GM21526 (cell line): ENCODE data around the gene SYT15B.
"Not testable (repeated sequence)": the region's sequence is repeated elsewhere in the genome, so short reads cannot be mapped to it uniquely, and the experiment has no call there.

ENCODE experiments used
- ATAC-seq: cut with Tn5 transposase; IDR thresholded peaks from one replicate; pipeline ENCODE4 v1.9.1; 2021; ENCODE audit warnings: moderate library complexity; ENCODE audit not compliant: unreplicated experiment, low FRiP score

SYT15B gene

DNA sequence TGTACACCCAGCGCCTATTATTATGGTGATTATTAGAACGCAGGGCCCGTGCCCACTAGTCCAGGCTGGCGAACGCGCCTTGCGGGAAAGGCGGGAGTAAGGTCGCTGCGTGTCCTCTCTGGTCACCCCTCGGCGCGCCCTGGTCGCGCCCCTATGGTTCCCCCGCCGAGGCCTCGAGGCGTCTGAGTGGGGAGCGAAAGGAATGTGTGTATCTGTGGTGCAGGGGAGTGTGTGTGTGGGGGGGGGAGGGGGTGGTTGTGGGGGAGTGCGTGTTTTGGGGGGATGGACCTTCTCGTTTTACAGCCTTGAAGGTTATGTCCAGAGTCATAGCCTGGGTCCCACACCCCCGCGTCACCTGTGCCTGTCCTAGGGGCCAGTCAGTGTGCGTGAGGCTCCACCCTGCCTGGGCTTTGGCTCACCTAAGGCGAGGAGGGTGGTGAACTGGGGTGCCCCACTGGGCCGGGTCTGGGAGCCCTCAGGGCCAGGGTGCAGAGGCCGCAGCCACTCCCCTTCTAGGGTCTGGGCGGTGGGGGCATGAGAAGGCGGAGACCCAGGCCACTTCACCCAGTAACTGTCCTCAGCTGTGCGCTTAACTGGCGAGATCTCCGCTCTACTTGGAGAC, at the start of gene SYT15B:
Gene SYT15B, minus strand, starts transcription at position 39 of the 622 bp plus-strand sequence. CDS start 952 bp downstream, outside the sequence.
- not testable (repeated sequence) for ATAC-seq

DNA sequence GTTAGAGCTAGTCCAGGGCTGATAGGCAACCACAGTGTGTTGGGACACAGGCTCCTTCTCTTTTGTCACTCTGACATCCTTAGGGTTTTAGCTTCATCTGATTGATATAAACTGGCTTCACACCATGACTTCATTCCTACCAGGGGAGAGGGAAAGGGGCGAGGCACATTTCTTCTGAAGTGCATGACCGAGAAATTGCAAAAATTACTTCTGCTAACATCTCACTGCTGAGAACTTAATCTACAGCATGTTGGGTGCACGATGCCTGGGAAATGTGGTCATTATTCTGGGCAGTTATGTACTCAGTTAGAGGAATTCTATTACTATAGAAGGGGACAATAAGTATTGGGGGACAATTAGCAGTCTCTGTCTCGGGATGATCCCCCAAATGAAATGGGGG, 16.2 kb upstream of the SYT15B start:
- ATAC-seq = not testable (repeated sequence)

DNA sequence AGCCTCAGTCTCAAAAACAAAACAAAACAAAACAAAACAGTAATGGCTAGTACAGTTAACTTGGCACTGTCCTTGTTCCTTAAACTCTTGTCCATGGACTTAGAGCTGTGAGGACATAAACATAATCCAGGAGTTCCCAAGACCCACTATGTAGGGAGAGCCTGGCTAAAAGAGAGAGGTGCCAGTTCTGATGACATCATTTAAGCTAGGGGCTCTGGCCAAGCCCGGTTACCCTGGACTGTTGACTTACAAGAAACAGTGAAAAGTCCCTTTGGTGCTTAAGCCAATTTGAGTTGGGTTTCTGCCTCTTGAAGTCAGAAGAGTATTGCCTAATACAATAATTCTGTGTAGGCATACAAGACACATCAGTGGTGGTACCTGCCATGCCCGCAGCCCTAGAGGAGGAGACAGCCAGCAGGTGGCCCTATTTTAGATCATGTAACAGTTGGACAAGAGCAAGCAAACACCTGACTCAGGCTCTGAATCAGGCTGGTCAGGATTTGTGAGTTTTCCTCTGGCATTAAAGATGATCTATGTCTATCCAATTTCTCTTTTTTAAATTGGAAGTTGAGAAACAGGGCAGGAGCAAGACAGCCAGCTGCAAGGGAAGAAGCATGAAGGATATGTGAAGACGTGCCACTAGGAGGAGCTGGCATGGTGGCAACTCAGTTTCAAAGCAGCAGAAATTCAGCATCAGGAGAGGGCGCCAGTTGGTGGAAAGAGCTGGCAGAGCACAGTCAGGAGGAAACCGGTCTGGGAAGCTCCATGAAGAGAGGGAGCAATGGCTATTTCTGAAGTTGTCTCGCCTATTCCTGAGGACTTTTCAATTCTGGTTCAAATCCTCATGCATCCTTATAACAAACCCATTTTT, 12.2 kb upstream of the SYT15B start:
- ATAC-seq = not testable (repeated sequence)

DNA sequence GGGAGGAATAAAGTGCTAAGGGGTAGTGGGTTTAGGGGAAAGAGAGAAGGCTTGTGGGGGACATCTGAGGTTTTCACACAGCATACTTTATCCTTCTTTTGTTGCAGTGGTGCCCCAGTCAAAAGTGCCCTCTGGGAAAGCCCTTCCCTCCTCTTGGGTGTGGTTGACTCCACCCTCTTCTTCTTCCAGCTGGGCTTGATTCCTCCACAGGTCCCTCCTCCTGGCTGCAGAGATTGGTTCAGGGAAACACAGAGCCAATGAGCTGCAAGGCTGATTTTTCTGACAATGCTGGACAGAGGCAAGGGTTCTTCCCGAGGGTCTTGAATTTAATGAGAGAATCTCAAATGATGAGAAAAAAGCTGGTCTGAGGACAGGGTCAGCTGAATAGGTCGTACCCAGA, 7.4 kb upstream of the SYT15B start:
- ATAC-seq = not testable (repeated sequence)

DNA sequence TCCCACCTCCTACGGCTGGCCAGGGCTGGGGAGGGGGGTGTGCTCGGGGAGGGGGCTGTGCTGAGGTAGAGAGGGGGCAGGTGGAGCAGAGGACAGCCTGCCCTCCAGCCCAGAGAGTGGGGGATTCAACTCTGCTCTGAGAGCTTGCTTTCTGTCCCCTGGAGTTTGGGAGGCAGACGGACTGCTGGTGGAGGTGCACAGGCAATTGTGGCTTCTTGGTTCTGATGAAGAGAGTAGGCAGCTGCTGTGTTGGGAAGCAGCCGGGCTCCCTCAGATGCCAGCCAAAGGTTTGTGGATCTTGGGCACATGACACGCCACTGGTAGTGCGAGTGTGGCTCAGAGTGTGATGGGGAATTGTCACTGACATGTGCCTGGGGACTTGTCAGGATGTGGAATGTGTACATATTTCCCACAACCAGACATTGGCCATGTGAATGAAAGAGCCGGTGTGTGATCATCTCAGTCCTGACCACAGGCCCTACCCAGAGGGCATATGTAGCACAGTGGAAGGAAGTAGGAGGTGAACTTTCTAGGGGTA, 5.3 kb upstream of the SYT15B start:
- not testable (repeated sequence) for ATAC-seq

DNA sequence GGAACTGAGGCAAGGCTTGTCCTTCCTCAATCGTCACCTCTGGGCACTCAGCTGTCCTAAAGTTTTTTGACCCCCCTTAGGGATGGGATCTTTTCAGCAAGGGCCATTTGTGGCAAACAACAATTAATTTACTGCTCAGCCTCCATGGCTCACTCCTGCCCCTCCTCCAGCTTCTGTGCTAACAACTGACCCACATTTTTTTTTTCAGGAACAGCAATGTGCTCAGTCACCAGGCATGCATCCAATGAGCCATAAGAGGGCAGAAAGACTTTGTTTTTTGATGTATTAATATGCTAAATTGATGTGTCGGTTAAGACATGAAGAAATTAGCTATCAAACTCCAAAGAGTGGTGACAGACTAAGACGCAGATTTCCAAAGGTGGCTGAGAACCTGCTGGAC, 4.7 kb upstream of the SYT15B start:
- ATAC-seq = not testable (repeated sequence)

DNA sequence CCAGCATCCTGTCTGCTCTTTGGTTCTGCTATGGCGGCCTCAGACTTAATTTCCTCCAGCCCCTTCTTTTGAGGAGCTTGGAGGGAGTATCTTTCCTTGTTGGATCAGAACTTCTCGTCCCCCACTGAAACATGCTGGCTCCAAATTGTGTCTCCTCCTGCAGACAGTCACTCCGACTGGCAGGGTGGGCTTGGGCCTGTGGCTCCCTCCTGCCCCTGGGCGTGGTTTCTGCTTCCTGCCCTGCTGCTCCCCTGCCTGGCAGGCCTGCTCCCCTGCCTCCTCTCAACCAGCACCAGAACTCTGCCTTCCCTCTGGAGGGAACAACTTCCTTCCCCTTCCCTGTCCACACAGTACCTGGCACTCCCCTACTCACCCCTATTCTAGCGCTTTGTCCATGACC, 3.8 kb upstream of the SYT15B start:
- ATAC-seq = not testable (repeated sequence)

DNA sequence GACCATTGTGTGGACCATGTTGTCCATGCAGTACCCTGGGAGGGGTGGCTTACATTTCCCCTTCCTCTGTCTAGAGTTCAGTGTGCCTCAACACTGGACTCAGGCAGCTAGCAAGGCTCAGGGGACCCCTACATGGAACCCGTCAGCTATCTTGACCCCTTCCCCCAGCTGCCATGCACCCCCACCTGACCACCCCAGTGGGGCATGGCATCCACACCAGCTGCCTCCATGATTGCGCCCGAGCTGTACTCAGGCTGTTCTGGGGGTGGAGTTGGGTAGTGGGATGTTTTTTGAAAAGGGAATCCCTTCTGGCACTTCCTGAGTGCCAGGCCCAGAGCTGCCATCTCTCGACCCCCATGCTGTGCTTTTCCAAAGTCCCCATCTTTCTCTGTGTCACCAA, 1.8 kb upstream of the SYT15B start:
- not testable (repeated sequence) for ATAC-seq

DNA sequence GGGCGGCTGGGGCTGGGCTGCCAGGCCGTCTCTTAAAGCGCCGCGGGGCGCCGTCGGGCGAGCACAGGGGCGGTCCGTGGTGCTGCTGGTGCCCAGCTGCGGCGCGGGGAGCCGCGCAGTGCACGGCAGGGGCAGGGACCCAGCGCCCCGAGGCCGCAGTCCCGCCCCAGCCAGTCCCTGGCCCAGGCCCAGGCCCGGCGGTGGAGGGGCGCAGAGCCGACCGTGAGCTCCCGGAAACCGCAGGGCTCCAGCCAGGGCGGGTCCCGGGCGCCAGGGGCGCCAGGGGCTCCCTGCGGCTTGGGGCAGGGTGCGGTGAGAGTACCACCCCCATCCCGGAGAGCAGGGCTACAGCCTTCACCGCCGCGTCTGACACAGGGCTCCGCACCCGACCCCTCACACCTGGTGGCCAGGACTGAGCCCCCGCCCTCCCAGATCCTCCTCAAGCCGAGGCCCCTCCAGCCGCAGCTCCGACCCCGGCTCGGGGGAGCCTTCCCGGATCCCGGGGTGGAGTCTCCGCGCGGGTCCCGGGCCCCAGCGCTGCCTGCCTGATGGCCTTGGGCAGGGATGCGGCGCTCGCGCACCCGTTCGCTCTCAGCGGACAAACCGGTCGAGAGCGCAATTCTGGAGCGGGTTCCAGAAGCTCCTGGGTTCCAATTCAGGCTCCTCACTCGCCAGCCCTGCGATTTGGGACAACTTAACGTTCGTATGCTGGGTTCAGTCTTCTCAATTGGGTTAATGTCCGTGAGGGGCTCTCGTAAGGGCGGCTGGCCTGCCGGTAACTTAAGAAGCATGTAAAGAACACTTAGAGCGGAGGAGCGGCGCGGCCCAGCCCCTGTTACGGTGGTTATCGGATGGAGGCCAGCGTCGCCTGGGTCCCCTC, 478 bp downstream of the SYT15B start:
- ATAC-seq = not testable (repeated sequence)

DNA sequence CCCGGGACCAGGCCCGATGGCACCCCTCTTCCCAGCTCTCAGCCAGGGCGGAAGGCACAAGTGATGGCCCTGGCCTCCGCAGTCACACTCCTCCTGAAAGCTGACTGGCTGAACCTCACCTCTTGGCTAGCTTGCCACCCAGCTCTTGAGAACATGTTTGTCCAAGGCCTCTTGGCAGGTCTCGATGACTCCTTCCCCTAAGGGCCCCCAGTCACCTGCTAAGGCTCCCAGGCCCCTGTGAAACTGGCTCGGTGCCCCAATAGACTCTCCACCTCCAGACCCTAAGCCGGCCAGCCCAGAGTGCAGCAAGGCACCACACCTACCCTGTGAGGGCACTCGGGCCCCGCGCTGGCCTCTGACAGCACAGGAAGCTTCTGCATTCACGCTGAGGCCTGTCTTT, 4.5 kb downstream of the SYT15B start:
- not testable (repeated sequence) for ATAC-seq

DNA sequence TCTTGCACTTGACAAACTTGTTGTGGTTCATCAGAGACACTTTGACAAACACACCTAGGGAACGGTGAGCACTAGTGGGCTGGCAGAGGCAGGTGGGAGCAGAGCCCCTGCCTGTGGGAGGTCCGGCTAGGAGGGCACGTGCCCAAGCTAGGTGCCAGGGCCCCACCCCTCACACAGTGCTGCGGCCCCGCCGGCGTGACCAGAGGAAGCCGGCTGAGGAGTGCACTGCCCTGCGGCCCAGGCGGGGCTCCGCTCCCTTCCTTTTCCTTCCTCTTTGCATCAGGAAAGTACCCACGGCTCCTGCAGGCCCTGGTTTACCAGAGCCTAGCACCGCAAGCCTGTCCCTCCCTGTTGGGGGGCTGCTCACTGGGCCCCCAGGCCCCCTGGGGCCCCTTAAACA, 7.2 kb downstream of the SYT15B start:
- ATAC-seq = not testable (repeated sequence)

DNA sequence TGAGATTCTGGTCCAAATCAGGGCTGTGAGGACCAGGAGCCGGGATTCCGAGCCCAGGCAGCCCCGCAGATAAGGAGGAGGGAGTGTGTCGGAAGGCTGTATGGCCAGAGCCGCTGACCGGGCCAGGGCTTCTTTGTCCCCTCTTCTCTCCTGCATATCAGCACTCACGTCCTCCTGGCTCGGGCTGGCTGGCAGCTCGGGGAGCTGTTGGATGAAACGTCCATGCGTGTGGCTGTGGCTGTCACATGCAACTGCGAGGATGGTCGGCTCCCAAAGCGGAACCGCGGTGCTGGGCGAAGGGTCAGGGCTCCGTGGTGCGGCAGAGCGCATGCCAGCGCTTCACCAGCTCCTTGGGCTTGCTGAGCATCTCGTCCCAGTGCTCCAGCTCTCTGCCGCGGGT, 9.5 kb downstream of the SYT15B start:
- not testable (repeated sequence) for ATAC-seq

DNA sequence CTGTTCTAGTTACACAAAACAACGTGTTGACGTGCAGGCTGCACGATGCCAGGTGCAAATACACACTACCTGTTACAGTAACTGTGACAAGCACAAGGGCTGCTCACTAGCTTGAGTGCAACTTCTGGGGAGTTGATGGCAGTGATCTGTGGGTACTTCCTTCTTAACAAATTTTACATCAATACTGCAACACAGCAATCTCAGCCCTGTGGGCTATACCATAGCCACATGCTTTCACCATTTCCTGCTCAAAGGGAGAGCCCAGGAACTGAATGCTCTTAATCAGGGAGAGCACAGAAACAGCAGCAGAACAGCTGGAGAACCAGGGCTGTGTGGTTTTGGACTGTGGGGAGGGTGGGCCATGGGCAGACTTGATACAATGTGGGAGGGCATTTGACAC, 10.2 kb downstream of the SYT15B start:
- not testable (repeated sequence) for ATAC-seq

DNA sequence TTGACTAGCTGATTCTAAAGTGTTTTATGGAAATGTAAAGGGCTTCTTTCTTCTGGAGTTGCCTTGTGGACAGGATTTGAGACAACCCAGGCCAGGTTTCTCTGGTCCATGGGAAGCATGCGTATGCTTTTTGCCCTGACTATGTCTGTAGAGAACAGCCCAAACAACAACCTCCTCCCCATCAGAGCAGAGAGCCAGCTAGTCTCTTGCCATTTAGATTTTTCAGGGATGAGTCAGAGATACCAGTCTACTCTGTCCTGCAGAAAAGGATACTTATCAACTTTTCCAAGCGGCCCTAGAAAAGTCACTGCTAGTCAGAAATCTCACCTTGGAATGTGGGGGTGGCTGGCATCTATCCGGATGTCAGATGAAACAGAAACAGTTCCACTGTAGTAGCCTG, 11.6 kb downstream of the SYT15B start:
- not testable (repeated sequence) for ATAC-seq

DNA sequence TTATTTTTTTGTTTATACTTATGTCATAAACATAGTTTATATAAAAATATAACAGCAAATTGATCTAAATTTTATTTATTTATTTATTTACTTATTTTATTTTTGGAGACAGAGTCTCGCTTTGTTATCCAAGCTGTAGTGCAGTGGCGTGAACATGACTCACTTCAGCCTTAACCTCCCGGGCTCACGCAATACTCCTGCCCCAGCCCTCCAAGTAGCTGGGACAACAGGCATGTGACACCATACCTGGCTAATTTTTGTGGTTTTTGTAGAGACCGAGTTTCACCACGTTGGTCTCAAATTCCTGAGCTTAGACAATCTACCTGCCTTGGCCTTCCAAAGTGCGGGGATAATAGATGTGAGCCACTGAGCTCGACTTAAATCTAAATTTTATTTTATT, 13.0 kb downstream of the SYT15B start:
- ATAC-seq = not testable (repeated sequence)

DNA sequence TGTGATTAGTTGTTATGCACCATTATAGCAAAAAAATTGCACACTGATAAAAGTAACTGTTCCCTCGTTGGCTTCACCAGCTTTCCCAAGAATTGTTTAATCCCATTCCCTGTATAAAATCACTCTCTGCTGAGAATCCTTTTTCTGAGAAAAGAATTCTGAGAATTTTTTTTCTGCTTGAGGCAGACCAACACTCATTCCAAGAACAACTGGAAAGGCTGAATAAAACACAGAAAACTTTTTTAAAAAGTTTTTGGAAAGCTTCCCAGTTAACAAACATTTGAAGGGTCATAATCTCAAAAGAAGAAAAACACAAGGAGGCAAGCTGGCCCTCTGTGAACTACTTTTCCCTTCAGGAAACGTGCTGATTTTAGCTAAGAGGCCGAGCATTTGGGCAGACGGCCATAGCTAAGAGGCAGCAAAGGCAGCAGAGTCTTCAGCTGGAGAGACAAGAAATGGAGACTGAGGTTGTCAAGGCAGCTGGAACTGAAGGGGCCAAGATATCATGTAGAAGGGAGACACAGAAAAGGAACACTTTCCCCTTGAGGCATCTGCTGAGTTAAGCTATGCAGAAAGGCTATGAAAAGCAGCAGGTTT, 16.5 kb downstream of the SYT15B start:
- not testable (repeated sequence) for ATAC-seq

DNA sequence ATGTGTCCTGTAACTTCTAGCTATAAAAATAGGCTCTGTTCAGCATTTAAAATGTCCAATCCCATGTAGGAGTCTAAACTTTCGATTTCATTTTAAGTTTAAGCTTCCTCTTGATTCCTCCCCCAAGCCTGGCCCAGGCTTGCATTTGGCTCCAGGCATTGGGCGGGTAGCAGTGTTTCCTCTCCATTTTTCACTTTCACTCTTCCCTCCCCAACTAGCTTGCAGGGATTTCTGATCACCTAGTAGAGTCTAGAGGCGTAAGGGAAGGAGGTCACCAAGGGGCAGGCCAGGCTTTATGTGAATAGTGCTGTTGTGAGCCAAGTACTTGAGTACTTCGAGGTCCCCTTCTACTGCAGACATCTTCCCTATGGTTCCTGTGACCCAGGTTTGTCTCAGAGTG, 18.5 kb downstream of the SYT15B start:
- not testable (repeated sequence) for ATAC-seq

DNA sequence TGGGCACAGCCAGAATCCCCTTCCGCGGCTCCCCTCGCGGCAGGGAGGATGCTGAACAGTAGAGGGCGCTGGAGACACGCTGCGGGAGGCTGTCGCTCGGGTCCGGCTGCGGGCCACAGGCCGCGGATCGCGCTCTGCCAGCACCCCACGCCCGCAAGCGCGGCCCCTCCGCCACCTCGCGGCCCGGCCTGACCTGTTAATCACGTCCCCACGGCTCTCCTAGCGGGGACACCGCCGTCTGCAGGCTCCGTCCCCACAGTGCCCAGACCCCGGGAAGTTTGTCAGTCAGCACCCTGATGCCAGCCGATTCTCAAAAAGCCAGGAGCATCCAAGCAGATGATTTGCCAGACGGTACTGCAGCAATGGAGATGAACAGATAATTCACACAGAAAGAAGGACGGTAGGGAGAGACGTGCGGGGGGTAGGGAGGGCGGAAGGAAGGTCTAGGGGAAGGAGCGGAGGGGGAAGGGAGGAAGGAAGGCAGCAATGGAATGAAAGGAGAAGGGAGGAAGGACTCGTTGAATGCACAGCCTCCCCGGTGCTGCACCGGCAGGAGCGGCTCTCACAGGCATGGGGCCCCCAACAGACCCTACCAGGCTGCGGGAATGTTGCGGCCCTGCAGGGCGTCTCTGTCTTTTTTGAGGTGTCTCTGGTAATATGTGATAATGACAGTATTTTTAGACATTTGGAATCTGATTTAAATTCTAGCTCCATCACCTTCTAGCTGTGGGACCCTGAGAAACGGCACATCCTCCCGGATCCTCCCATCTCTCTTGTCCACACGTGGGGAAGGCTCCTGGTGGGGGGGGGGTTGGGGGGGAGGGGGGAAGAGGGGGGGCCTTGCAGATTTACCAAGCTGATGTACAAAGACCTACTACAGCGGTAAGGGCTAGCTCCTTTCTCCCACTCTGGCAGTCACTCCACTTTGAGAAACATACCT, 19.5 kb downstream of the SYT15B start:
- ATAC-seq = peak; percentile 82

DNA sequence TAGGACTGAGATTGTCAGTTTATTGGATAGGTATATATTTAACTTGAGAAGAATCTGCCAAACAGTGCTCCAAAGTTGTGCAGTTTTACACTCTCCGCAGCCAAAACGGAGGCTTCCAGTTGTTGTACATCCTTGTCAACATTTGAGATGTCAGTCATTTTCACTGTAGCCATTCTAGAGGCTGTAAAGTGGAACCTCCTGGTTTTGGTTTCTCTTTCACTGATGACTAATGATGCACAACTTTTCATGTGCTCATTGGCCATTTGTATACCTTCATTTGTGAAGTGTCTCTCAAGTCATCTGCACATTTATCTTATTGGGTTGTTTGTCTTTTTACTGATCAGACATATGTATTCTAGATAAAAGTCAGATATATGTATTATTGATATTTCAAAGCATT, 22.5 kb downstream of the SYT15B start:
- ATAC-seq = peak; percentile 61
